HG02642 (cell line): ENCODE results near the gene DLGAP4.

Experiments used
- ATAC-seq: cut with Tn5 transposase; IDR thresholded peaks from one replicate; pipeline ENCODE4 v1.9.1; 2021; ENCODE audit warnings: mild to moderate bottlenecking; ENCODE audit not compliant: unreplicated experiment, poor library complexity

Gene DLGAP4

DNA sequence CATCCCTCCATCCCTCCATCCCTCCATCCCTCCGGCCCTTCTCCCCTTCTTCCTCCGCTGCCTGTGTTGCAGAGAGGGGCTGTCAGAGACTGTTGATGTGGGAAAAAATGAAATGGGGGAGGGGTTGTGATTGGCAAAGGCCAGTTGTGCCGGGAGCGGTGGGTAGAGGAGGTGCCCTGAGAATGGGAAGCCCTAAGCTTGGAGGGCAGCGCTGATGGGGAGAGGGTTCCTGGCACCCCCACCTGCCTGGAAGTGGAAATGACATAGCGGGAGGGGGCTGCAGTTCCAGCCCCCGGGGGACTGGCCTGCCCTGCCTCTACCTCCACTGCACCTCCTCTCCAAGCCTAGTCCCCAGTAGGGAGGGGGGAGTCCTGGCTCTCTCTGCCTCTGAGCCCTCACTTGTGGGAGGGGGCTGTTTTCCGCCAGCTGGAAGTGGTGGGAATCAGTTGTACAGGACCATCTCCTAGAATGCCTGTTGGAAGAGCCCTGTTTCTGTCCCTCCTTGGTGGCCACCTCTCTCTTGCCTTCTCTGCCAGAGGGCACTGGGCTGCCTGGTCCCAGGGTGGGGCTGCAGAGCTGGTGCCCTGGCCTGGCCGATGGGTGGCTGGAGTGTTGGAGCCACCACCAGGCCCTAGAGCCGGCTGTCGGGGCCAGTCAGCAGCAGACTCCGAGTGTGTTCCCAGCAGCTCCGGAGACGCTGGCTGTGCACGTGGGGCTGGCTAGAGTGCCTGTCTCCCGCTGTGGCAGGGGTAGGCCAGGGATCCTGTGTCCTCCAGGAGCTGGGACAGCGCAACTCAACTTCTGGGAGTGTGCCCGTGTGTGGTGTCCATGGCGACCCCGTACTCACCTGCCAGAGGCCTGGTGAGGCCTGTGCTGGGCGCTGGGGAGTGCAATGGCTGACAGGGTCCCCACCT lies 1.5 kb downstream of the DLGAP4 start:
- ATAC-seq: no peak

- ATAC-seq: no peak
Observed at GRCh38 chr20:36308353-36308752, 2.2 kb downstream of the DLGAP4 start.

GRCh38 chr20:36308986-36309385 lies 2.8 kb downstream of the DLGAP4 start:
- ATAC-seq: no peak

DNA sequence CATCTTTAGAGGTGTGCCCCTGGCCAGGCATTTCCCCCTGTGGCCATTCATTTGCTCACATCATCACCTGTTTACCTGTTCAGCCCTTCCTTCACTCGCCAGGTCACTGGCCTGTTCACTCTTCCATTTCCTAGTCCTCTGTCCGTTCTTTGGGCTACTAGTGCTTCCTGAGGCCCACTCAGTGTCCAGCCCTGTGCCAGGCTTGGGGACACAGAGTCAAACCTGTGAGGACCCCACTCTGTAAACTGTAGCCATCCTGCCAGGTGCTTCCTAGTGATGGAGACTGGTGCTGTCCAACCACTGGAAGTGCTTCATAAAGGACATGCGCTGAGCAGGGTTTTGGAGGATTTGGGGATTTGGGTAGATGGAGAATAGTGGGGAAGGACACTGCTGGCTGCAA lies 3.5 kb downstream of the DLGAP4 start:
- no peak for ATAC-seq

GRCh38 chr20:36310215-36310981 lies 4.3 kb downstream of the DLGAP4 start:
- ATAC-seq: no peak

- ATAC-seq: no peak
Observed at GRCh38 chr20:36311141-36311853, 5.2 kb downstream of the DLGAP4 start.

DNA sequence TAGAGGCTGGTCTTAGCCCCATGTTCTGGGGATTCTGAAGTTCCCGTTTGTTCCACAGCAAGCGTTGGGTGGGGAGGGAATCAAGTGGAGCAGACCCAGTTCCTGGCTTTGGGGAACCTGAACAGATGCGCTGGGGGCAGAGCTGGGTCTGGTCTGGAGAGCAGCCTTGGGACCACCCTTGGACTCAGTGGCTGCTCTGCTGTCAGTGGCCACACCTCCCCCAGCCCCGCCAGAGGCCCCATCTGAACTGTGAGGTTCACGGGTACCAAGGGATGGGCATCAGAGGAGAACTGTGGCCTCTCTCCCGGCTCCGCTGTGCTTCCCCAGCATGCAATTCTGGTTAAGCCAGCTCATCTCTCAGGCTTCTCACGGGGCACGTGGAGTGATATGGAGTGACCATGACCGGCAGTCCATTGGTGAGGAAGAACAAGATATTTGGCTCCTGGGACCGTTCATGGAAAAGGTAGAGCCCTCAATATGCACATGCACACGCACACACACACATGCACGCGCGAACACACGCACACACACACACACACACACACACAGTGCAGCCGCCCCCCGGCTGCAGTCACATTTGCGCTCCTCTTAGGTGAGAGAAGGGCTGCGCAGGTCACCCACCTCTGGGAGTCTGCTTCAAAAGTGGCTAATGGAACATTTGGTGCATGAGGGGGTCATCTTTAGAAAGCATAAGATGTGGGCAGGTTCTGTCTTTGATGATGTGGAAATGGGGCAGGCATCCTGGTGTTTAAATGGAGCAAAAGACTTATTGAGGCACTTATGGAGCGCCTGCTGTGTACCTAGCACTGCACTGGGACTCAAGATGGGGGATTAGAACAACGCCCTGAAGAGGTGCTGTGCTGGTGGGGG lies 6.0 kb downstream of the DLGAP4 start:
- no peak for ATAC-seq

GRCh38 chr20:36312724-36313441 lies 6.7 kb downstream of the DLGAP4 start:
- no peak for ATAC-seq

DNA sequence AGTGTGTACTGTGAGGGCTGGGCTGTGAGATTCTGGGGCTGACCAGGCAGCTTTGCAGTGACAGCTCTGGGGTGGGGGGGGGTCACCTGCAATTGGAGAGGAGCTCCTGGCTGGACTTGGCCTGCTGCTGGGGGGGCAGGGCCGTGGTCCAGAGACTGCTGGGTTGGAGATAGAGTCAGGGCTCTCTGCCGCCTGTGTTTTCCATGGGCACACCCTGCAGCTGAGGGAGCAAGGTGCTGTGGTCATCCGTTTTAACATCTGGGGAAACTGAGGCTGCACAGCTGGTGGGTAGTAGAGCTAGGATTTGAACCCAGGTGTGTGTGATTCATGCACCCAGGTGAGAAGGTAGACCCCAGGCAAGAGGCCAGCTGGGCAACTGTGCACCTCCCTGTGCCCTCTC lies 7.3 kb downstream of the DLGAP4 start:
- ATAC-seq: no peak

- ATAC-seq: no peak
Observed at GRCh38 chr20:36313926-36314325, 7.8 kb downstream of the DLGAP4 start.

DNA sequence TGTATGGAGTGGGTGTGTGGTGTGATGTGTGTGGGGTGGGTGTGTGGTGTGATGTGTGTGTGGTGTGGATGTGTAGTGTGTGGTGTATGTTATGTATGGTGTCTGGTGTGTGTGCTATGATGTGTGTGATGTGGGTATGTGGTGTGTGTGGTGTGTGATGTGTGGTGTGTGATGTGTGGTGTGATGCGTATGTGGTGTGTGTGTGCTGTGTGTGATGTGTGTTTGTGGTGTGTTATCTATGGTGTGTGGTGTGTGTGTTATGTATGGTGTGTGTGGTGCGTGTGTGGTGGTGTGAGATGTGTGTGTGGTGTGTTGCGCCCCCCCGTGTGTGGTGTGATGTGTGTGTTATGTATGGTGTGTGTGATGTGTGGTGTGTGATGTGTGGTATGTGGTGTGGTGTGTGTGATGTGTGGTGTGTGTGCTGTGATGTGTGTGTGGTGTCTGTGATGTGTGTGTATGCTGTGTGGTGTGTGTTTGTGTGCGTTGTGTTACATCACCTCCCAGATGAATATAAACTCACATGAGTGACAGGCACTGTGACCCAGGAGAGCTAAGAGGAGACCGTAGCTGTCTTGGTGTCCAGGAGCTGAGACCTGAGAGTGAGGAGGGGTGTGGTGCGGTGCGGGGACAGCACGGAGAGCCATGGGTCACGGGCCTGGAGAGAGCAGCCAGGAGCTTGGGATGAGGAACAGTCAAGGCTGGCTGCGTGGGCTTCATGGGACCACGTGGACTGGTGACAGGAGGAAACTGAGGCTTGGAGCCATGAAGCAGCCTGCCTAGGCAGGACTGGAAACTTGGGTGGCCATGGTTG lies 8.8 kb downstream of the DLGAP4 start:
- ATAC-seq: no peak

DNA sequence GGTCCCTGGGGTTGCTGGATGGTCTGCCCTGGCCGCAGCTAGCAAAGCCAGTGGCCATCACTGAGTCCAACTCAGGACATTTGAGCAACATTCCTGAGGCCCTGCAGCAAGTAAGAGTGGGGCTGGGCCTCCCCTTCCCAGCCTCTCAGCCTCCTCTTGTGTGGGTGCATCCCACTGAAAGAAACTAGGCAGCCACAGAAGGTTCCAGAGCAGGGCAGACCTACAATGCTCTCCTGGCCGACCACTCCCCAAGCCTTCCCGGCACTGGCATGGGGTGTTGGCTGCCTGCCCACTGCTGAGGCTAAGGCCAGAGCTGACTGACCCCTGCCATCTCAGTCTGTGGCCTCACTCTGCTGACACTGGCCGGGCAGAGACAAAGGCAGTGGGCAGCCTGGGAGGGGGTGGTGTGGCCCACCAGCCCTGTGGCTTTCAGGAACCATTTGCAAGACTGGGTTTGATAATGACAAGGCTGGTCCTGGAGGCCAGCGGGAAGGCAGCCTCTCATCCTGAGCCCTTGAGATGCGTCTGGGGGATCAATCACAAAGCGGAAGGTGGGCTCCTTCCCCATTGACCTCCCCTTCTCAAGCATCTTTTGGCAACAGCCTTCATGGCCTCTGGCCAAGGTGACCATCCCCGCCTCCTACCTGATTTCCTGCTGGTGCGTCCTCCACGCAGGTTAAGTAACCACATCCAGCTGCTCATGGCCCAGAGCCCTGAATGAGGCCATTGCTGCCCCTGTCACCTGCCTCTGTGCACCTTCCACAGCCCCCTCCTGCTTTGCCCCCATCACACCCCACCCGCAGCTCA lies 9.6 kb downstream of the DLGAP4 start:
- no peak for ATAC-seq

DNA sequence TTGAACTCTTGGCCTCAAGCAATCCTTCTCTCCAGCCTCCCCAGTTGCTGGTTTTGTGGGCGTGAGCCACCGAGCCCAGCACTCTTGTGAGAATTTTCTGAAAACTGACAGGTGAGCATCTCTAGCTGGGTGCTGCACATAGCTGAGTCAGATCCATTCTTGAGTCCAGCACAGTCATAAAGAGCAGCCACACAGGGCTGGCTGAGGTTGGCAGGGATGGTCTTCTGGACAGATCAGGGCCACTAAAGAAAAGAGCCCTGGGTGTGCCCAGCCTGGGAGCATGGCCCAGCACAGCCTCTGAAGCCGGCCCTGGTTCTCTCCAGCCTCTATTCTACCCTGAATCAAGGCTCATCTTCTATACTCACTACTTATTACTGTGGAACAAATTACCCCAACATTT lies 11.5 kb downstream of the DLGAP4 start:
- ATAC-seq: no peak

- no peak for ATAC-seq
Observed at GRCh38 chr20:36318166-36318565, 12.0 kb downstream of the DLGAP4 start.

- no peak for ATAC-seq
Observed at GRCh38 chr20:36319356-36320260, 13.5 kb downstream of the DLGAP4 start.

DNA sequence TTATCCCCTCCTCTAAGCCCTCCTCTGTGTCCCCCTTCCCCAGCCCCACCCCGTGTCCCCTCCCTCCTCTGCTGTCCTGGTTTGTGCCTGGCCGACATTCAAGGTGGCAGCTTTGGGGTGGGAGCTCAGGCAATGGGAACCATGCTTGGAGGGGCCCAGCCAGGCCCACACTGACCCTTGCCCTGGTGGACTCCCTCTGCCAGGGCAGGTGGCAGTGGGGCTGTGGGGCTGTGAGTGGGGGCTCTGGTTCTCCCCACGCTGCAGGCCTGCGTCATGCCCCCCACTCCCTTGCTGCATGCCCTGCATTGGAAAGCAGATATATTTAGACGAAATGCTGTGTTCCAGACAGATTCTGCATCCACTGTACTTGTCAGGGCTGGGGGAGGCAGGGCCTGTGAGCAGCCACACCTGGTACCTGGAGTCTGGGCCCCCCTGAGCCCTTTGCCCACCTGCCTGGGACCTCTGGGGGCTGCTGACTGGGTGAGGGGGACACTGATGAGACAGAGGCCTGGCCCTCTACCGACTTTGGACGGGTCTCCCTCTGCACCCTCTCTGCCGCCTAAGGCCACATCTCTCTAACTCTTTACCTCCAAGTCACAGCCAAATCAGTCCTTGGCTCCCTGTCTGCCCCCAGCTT lies 14.2 kb downstream of the DLGAP4 start:
- no peak for ATAC-seq
